GM23338 (cell line): ENCODE data around the gene CFAP57. TPM values are rescaled to one million over a fixed set of nuclear protein-coding genes. Genes with fewer than 3 reads are reported as not detected.

Experiments used
- ATAC-seq: fragments of 200-7000 bp; cut with Tn5 transposase; 3 replicates; pipeline ENCODE4 v1.9.1; 2020
- DNase-seq: peaks from one replicate; pipeline ENCODE4 v3.0.0-alpha.2; 2015; ENCODE audit warnings: low spot score
- H2AFZ ChIP-seq: fragments of 200-600 bp; sonication (generic); 2 replicates; pipeline ENCODE4 v1.8.0; 2016; ENCODE audit warnings: antibody characterized with exemption, mild to moderate bottlenecking, moderate library complexity
- H3F3A ChIP-seq: fragments of 200-600 bp; sonication (generic); replicated peaks from 2 replicates; pipeline ENCODE4 v1.8.0; 2017; ENCODE audit warnings: antibody characterized with exemption, mixed run types, low read depth
- H3K27ac ChIP-seq: fragments of 200-600 bp; sonication (generic); 2 replicates; pipeline ENCODE4 v1.6.1; 2016; ENCODE audit warnings: low read depth
- H3K27me3 ChIP-seq: fragments of 200-600 bp; sonication (generic); 2 replicates; pipeline ENCODE4 v1.8.0; 2016; ENCODE audit warnings: mild to moderate bottlenecking, mixed run types, moderate library complexity; ENCODE audit not compliant: insufficient read depth
- H3K36me3 ChIP-seq: fragments of 200-600 bp; sonication (generic); 2 replicates; pipeline ENCODE4 v1.8.0; 2016; ENCODE audit warnings: mild to moderate bottlenecking; ENCODE audit not compliant: insufficient read depth
- H3K4me1 ChIP-seq: fragments of 200-600 bp; sonication (generic); 2 replicates; pipeline ENCODE4 v1.8.0; 2016; ENCODE audit warnings: mild to moderate bottlenecking, moderate library complexity; ENCODE audit not compliant: insufficient read depth
- H3K4me2 ChIP-seq: fragments of 200-600 bp; sonication (generic); 2 replicates; pipeline ENCODE4 v1.7.1; 2017; ENCODE audit warnings: mixed run types
- H3K4me3 ChIP-seq: fragments of 200-600 bp; sonication (generic); 2 replicates; pipeline ENCODE4 v1.6.1; 2016; ENCODE audit warnings: mixed run types
- H3K79me2 ChIP-seq: fragments of 200-600 bp; sonication (generic); replicated peaks from 2 replicates; pipeline ENCODE4 v1.8.0; 2017; ENCODE audit warnings: mild to moderate bottlenecking; ENCODE audit not compliant: insufficient read depth
- H3K9me2 ChIP-seq: fragments of 200-600 bp; sonication (generic); 2 replicates; pipeline ENCODE4 v1.8.0; 2017; ENCODE audit not compliant: insufficient read depth
- H4K20me1 ChIP-seq: fragments of 200-600 bp; sonication (generic); replicated peaks from 2 replicates; pipeline ENCODE4 v1.8.0; 2017; ENCODE audit warnings: mild to moderate bottlenecking; ENCODE audit not compliant: insufficient read depth
- H3K27ac Mint-ChIP-seq: 2 replicates; pipeline ENCODE4 v1.8.0; 2020; ENCODE audit warnings: inconsistent platforms, mild to moderate bottlenecking, moderate library complexity, mixed read lengths
- H3K27me3 Mint-ChIP-seq: 3 replicates; pipeline ENCODE4 v1.8.0; 2022; ENCODE audit warnings: low read depth, mild to moderate bottlenecking, moderate library complexity, mixed read lengths, inconsistent platforms; ENCODE audit not compliant: insufficient read depth, poor library complexity
- H3K36me3 Mint-ChIP-seq: 3 replicates; pipeline ENCODE4 v1.8.0; 2021; ENCODE audit warnings: low read depth, mild to moderate bottlenecking, inconsistent platforms, moderate library complexity, mixed read lengths
- H3K4me1 Mint-ChIP-seq: 3 replicates; pipeline ENCODE4 v1.8.0; 2020; ENCODE audit warnings: mild to moderate bottlenecking, inconsistent platforms, mixed read lengths
- H3K4me3 Mint-ChIP-seq: 3 replicates; pipeline ENCODE4 v1.8.0; 2021; ENCODE audit warnings: moderate library complexity, mild to moderate bottlenecking, inconsistent platforms, mixed read lengths
- H3K9me3 Mint-ChIP-seq: 3 replicates; pipeline ENCODE4 v1.8.0; 2020; ENCODE audit warnings: moderate library complexity, mild to moderate bottlenecking, inconsistent platforms, mixed read lengths
- CTCF ChIP-seq, 2 experiments: fragments of 200-600 bp in 1 of 2; sonication (generic) in 1 of 2; conservative IDR thresholded peaks; 2 replicates each; pipeline versions ENCODE4 v1.5.1 to v1.6.1; 2016 to 2017; ENCODE audit warnings: antibody characterized with exemption in 2 of 2, low read depth in 2 of 2, mild to moderate bottlenecking in 2 of 2, moderate library complexity in 1 of 2
- ETS1 ChIP-seq: IDR thresholded peaks from 2 replicates; pipeline ENCODE4 v1.6.1; 2016; ENCODE audit warnings: antibody characterized with exemption
- EZH2phosphoT487 ChIP-seq: fragments of 200-600 bp; sonication (generic); IDR thresholded peaks from one replicate; pipeline ENCODE4 v1.8.1; 2018; ENCODE audit warnings: antibody characterized with exemption; ENCODE audit not compliant: unreplicated experiment
- JUNB ChIP-seq: IDR thresholded peaks from one replicate; pipeline ENCODE4 v1.6.1; 2016; ENCODE audit warnings: antibody characterized with exemption; ENCODE audit not compliant: unreplicated experiment
- REST ChIP-seq: IDR thresholded peaks from one replicate; pipeline ENCODE4 v1.6.1; 2018; ENCODE audit warnings: antibody characterized with exemption; ENCODE audit not compliant: unreplicated experiment
- STAT1 ChIP-seq: IDR thresholded peaks from one replicate; pipeline ENCODE4 v1.6.1; 2016; ENCODE audit warnings: antibody characterized with exemption; ENCODE audit not compliant: unreplicated experiment
- ZNF114 ChIP-seq: fragments of 250-450 bp; sonication (Bioruptor Pico); IDR thresholded peaks from 2 replicates; pipeline ENCODE4 v1.5.0; 2020; ENCODE audit warnings: mild to moderate bottlenecking, moderate library complexity
- ZNF462 ChIP-seq: fragments of 250-450 bp; sonication (Bioruptor Pico); IDR thresholded peaks from 2 replicates; pipeline ENCODE4 v1.5.0; 2020; ENCODE audit warnings: mild to moderate bottlenecking, moderate library complexity
- polyA plus RNA-seq: library from polyadenylated mRNA; unstranded; fragments of >200 nt; fragmentation: Nextera tagmentation; extraction: Ambion mirVana; gene quantifications from 2 replicates; pipeline ENCODE4 v1.2.1, GENCODE V29; 2016
- total RNA-seq: library from RNA; depleted of rRNA; stranded (reverse); fragments of >200 nt; shearing (Covaris generic); gene quantifications from 2 replicates; pipeline ENCODE4 v1.2.3, GENCODE V29; 2014

The CFAP57 gene
- total and polyA plus RNA-seq, 2 experiments from 2014 or later: 0.37 to 0.38 TPM

GRCh38 chr1:43203859-43204258, 31.7 kb downstream of the CFAP57 start (continued):
- TF ChIP-seq ZNF462 (CRISPR knock-in tag) (no peak), JUNB (no peak), STAT1 (no peak), ETS1 (no peak), EZH2phosphoT487 (no peak)

- no peaks in the 10 kb centered on the region; the same call in 2 of the 3 replicates for H3K36me3 Mint-ChIP-seq
- no peak for DNase-seq
- peaks cover 21% of the 10 kb centered on the region for H3K4me1 ChIP-seq
- H4K20me1 ChIP-seq: no peaks in the 10 kb centered on the region
- peaks cover 3% of the 10 kb centered on the region; the same call in 1 of the 2 replicates for H3K9me2 ChIP-seq
- H3K4me3 ChIP-seq: no peak overlapping the region
- no peak overlapping the region for H3K27ac Mint-ChIP-seq
- H3K27me3 Mint-ChIP-seq: peaks cover 2% of the 10 kb centered on the region
- no peak overlapping the region for H3K27ac ChIP-seq
- no peaks in the 10 kb centered on the region for H3K27me3 ChIP-seq
- H3K4me3 Mint-ChIP-seq: no peak overlapping the region
- 0 out of 2 replicates have a peak, but pooled peaks cover 4% of the 10 kb centered on the region for H3K36me3 ChIP-seq
- no peaks in the 10 kb centered on the region for H3F3A ChIP-seq
- ATAC-seq: no peak
- H3K79me2 ChIP-seq: no peaks in the 10 kb centered on the region
- peaks cover 11% of the 10 kb centered on the region for H3K4me1 Mint-ChIP-seq
- H3K9me3 Mint-ChIP-seq: no peaks in the 10 kb centered on the region
- no peak overlapping the region for H2AFZ ChIP-seq
- no peak overlapping the region for H3K4me2 ChIP-seq
- TF ChIP-seq STAT1 (no peak), CTCF (conservative IDR thresholded peaks at IDR 0.05; ENCODE audit: low read depth in 2 of 2) (no peak), REST (no peak), ETS1 (no peak), ZNF114 (CRISPR knock-in tag) (no peak)
Measured at GRCh38 chr1:43204394-43204793, 32.3 kb downstream of the CFAP57 start.
